Measurements from ENCODE around the gene AHCTF1.

AHCTF1 gene

GRCh38 chr1:246946366-246946765 is 14.6 kb upstream of the AHCTF1 start:
- no peak overlapping the region for H2BK120ac ChIP-seq (ENCODE audit: insufficient read depth, low read length, poor library complexity)
- H3K18ac ChIP-seq (ENCODE audit: low read length) = no peak overlapping the region
- no peak overlapping the region for H4K8ac ChIP-seq (ENCODE audit: low read depth, low read length)
- H3K4me3 ChIP-seq (ENCODE audit: low read depth, low read length) = no peak overlapping the region
- peaks cover 3 to 4% of the 10 kb centered on the region in 2 experiments for H3K36me3 ChIP-seq (ENCODE audit: control insufficient read depth in 1 of 2, insufficient read depth in 2 of 2, low read length in 2 of 2)
- no peak for DNase-seq
- no peaks in the 10 kb centered on the region for H3K27me3 ChIP-seq (ENCODE audit: insufficient read depth, low read length)
- no peak overlapping the region for H2AK5ac ChIP-seq (ENCODE audit: low read length)
- H3K9me3 ChIP-seq (ENCODE audit: insufficient read depth, low read depth, low read length) = no peaks in the 10 kb centered on the region
- no peaks in the 10 kb centered on the region for H3K79me2 ChIP-seq (ENCODE audit: control insufficient read depth, insufficient read depth, low read length, poor library complexity)
- H4K91ac ChIP-seq (ENCODE audit: low read depth, low read length) = no peak overlapping the region
- H3K4ac ChIP-seq (ENCODE audit: low read depth, low read length) = no peak overlapping the region
- H3K4me1 ChIP-seq (ENCODE audit: control insufficient read depth in 1 of 2, insufficient read depth in 2 of 2, low read length in 2 of 2) = peaks cover 6 to 9% of the 10 kb centered on the region in 2 experiments
- H3K27ac ChIP-seq (ENCODE audit: low read depth, low read length) = no peak overlapping the region
- no peak overlapping the region for H2AFZ ChIP-seq (ENCODE audit: insufficient read depth, low read length, poor library complexity)
- no peak overlapping the region for H2BK12ac ChIP-seq (ENCODE audit: low read length)
- H3K4me2 ChIP-seq (ENCODE audit: low read length) = no peak overlapping the region
- no peak overlapping the region for H2BK5ac ChIP-seq (ENCODE audit: low read depth, low read length, poor library complexity)
- H3K9ac ChIP-seq (ENCODE audit: low read length) = no peak overlapping the region
- no CpG with 5 or more reads among the region's 6 CpGs for WGBS (ENCODE audit: extremely low coverage, insufficient coverage, insufficient read length)
- no peak overlapping the region for H3K14ac ChIP-seq (ENCODE audit: low read length)
- no peak overlapping the region for H4K12ac ChIP-seq (ENCODE audit: low read depth, low read length)
- H3K79me1 ChIP-seq (ENCODE audit: low read length) = peaks cover 7% of the 10 kb centered on the region
- no peak overlapping the region for H3K23ac ChIP-seq (ENCODE audit: low read length)

- Histone ChIP-seq H2AFZ (ENCODE audit: insufficient read depth, low read length, poor library complexity) (no peak overlapping the region), H2AK5ac (ENCODE audit: low read length) (no peak overlapping the region), H3K9ac (ENCODE audit: low read length) (no peak overlapping the region), H2BK5ac (ENCODE audit: low read depth, low read length, poor library complexity) (no peak overlapping the region), H3K27me3 (ENCODE audit: insufficient read depth, low read length) (no peaks in the 10 kb centered on the region), H3K4me2 (ENCODE audit: low read length) (no peak overlapping the region), H3K18ac (ENCODE audit: low read length) (no peak overlapping the region), H3K9me3 (ENCODE audit: insufficient read depth, low read depth, low read length) (no peaks in the 10 kb centered on the region), H3K36me3 (ENCODE audit: control insufficient read depth in 1 of 2, insufficient read depth in 2 of 2, low read length in 2 of 2) (peaks cover 2% of the 10 kb centered on the region in 2 experiments), H3K4me1 (ENCODE audit: control insufficient read depth in 1 of 2, insufficient read depth in 2 of 2, low read length in 2 of 2) (peaks cover 3 to 4% of the 10 kb centered on the region in 2 experiments), H2BK12ac (ENCODE audit: low read length) (no peak overlapping the region), H3K79me1 (ENCODE audit: low read length) (peaks cover 8% of the 10 kb centered on the region), H4K91ac (ENCODE audit: low read depth, low read length) (no peak overlapping the region), H3K23ac (ENCODE audit: low read length) (no peak overlapping the region), H3K79me2 (ENCODE audit: control insufficient read depth, insufficient read depth, low read length, poor library complexity) (peaks cover 11% of the 10 kb centered on the region), H3K4me3 (ENCODE audit: low read depth, low read length) (no peak overlapping the region), H4K12ac (ENCODE audit: low read depth, low read length) (no peak overlapping the region), H4K8ac (ENCODE audit: low read depth, low read length) (no peak overlapping the region), H2BK120ac (ENCODE audit: insufficient read depth, low read length, poor library complexity) (no peak overlapping the region), H3K27ac (ENCODE audit: low read depth, low read length) (no peak overlapping the region), H3K4ac (ENCODE audit: low read depth, low read length) (no peak overlapping the region), H3K14ac (ENCODE audit: low read length) (no peak overlapping the region)
- no peak for DNase-seq
- WGBS (ENCODE audit: extremely low coverage, insufficient coverage, insufficient read length) = no CpG with 5 or more reads among the region's 1 CpG
Observed at GRCh38 chr1:246934765-246935164, 3.0 kb upstream of the AHCTF1 start.

GRCh38 chr1:246933893-246934292 is 2.1 kb upstream of the AHCTF1 start:
- no peak overlapping the region for H3K14ac ChIP-seq (ENCODE audit: low read length)
- no peak overlapping the region for H3K18ac ChIP-seq (ENCODE audit: low read length)
- no peak overlapping the region for H3K23ac ChIP-seq (ENCODE audit: low read length)
- H4K8ac ChIP-seq (ENCODE audit: low read depth, low read length) = no peak overlapping the region
- H4K91ac ChIP-seq (ENCODE audit: low read depth, low read length) = no peak overlapping the region
- no peak overlapping the region for H4K12ac ChIP-seq (ENCODE audit: low read depth, low read length)
- no peak overlapping the region for H3K4ac ChIP-seq (ENCODE audit: low read depth, low read length)
- no peak overlapping the region for H2AK5ac ChIP-seq (ENCODE audit: low read length)
- no CpG with 5 or more reads among the region's 2 CpGs for WGBS (ENCODE audit: extremely low coverage, insufficient coverage, insufficient read length)
- H2AFZ ChIP-seq (ENCODE audit: insufficient read depth, low read length, poor library complexity) = no peak overlapping the region
- peaks cover 14% of the 10 kb centered on the region for H3K79me2 ChIP-seq (ENCODE audit: control insufficient read depth, insufficient read depth, low read length, poor library complexity)
- peaks cover 3 to 4% of the 10 kb centered on the region in 2 experiments for H3K4me1 ChIP-seq (ENCODE audit: control insufficient read depth in 1 of 2, insufficient read depth in 2 of 2, low read length in 2 of 2)
- H3K27ac ChIP-seq (ENCODE audit: low read depth, low read length) = no peak overlapping the region
- H3K4me3 ChIP-seq (ENCODE audit: low read depth, low read length) = no peak overlapping the region
- H3K9me3 ChIP-seq (ENCODE audit: insufficient read depth, low read depth, low read length) = no peaks in the 10 kb centered on the region
- H3K9ac ChIP-seq (ENCODE audit: low read length) = no peak overlapping the region
- no peak for DNase-seq
- no peaks in the 10 kb centered on the region for H3K27me3 ChIP-seq (ENCODE audit: insufficient read depth, low read length)
- no peak overlapping the region for H2BK5ac ChIP-seq (ENCODE audit: low read depth, low read length, poor library complexity)
- H2BK120ac ChIP-seq (ENCODE audit: insufficient read depth, low read length, poor library complexity) = no peak overlapping the region
- peaks cover 0 to 4% of the 10 kb centered on the region in 2 experiments for H3K36me3 ChIP-seq (ENCODE audit: control insufficient read depth in 1 of 2, insufficient read depth in 2 of 2, low read length in 2 of 2)
- no peak overlapping the region for H3K4me2 ChIP-seq (ENCODE audit: low read length)
- H2BK12ac ChIP-seq (ENCODE audit: low read length) = no peak overlapping the region
- peaks cover 8% of the 10 kb centered on the region for H3K79me1 ChIP-seq (ENCODE audit: low read length)

GRCh38 chr1:246932366-246932700 is 585 bp upstream of the AHCTF1 start:
- peak overlapping the region; percentile 34 for H3K4me3 ChIP-seq (ENCODE audit: low read depth, low read length)
- peak overlapping the region; percentile 90 for H3K4me2 ChIP-seq (ENCODE audit: low read length)
- H3K9me3 ChIP-seq (ENCODE audit: insufficient read depth, low read depth, low read length) = no peaks in the 10 kb centered on the region
- no peak overlapping the region for H2BK120ac ChIP-seq (ENCODE audit: insufficient read depth, low read length, poor library complexity)
- no CpG with 5 or more reads among the region's 8 CpGs for WGBS (ENCODE audit: extremely low coverage, insufficient coverage, insufficient read length)
- no peak overlapping the region for H3K9ac ChIP-seq (ENCODE audit: low read length)
- H3K79me2 ChIP-seq (ENCODE audit: control insufficient read depth, insufficient read depth, low read length, poor library complexity) = peaks cover 17% of the 10 kb centered on the region
- H2AK5ac ChIP-seq (ENCODE audit: low read length) = no peak overlapping the region
- DNase-seq = no peak
- H4K91ac ChIP-seq (ENCODE audit: low read depth, low read length) = no peak overlapping the region
- no peak overlapping the region for H3K23ac ChIP-seq (ENCODE audit: low read length)
- H3K14ac ChIP-seq (ENCODE audit: low read length) = peak overlapping the region; percentile 66
- H3K79me1 ChIP-seq (ENCODE audit: low read length) = peaks cover 8% of the 10 kb centered on the region
- peaks cover 3 to 4% of the 10 kb centered on the region in 2 experiments for H3K4me1 ChIP-seq (ENCODE audit: control insufficient read depth in 1 of 2, insufficient read depth in 2 of 2, low read length in 2 of 2)
- H2AFZ ChIP-seq (ENCODE audit: insufficient read depth, low read length, poor library complexity) = peak overlapping the region; percentile 98
- H4K12ac ChIP-seq (ENCODE audit: low read depth, low read length) = peak overlapping the region; percentile 62
- H3K36me3 ChIP-seq (ENCODE audit: control insufficient read depth in 1 of 2, insufficient read depth in 2 of 2, low read length in 2 of 2) = peaks cover 0 to 2% of the 10 kb centered on the region in 2 experiments
- no peak overlapping the region for H2BK12ac ChIP-seq (ENCODE audit: low read length)
- H3K27ac ChIP-seq (ENCODE audit: low read depth, low read length) = peak overlapping the region; percentile 31
- H4K8ac ChIP-seq (ENCODE audit: low read depth, low read length) = peak overlapping the region; percentile 94
- no peak overlapping the region for H2BK5ac ChIP-seq (ENCODE audit: low read depth, low read length, poor library complexity)
- no peaks in the 10 kb centered on the region for H3K27me3 ChIP-seq (ENCODE audit: insufficient read depth, low read length)
- H3K4ac ChIP-seq (ENCODE audit: low read depth, low read length) = no peak overlapping the region
- H3K18ac ChIP-seq (ENCODE audit: low read length) = no peak overlapping the region

All from trophoblast cell (in vitro differentiated cells and primary cell).